ENCODE data around the gene NOTCH3. TPM values are rescaled to one million over a fixed set of nuclear protein-coding genes. Genes with fewer than 3 reads are reported as not detected.

Gene NOTCH3
- total RNA-seq, 1 experiment from 2014 or later = 39.4 TPM

GRCh38 chr19:15175609-15176008 is 25.2 kb downstream of the NOTCH3 start:
- CTCF ChIA-PET = no interaction called here
- Histone ChIP-seq H3K9ac (ENCODE audit: low read length) (no peak overlapping the region), H3K4me3 (replicated peaks in 1 of 2; ENCODE audit: low read depth in 1 of 2, low read length in 2 of 2) (no peak overlapping the region), H3K9me2 (ENCODE audit: insufficient read depth) (no peaks in the 10 kb centered on the region), H4K20me1 (ENCODE audit: insufficient read depth) (no peaks in the 10 kb centered on the region), H3K27ac (ENCODE audit: low read depth, low read length) (no peak overlapping the region), H2AFZ (ENCODE audit: low read depth, low read length, poor library complexity, severe bottlenecking) (no peak overlapping the region), H3K9me3 (ENCODE audit: control insufficient read depth in 1 of 2, insufficient read depth in 1 of 2, low read depth in 1 of 2, low read length in 2 of 2) (no peaks in the 10 kb centered on the region), H3K4me1 (ENCODE audit: control insufficient read depth in 1 of 2, insufficient read depth in 2 of 2, low read length in 2 of 2) (peaks cover 0 to 3% of the 10 kb centered on the region in 2 experiments; a peak in 1 of 4 replicates), H3K79me2 (ENCODE audit: insufficient read depth, low read length) (no peaks in the 10 kb centered on the region), H3K36me3 (ENCODE audit: control insufficient read depth in 1 of 2, insufficient read depth in 2 of 2, low read length in 2 of 2) (no peaks in the 10 kb centered on the region; a peak in 2 of 4 replicates), H3K4me2 (ENCODE audit: low read length) (no peak overlapping the region), H3K27me3 (ENCODE audit: insufficient read depth, low read length) (no peaks in the 10 kb centered on the region)
- intact Hi-C loops (cut with micrococcal nuclease) = loop anchor here (2.0 kb wide), 1 partner anchor 85 kb away; no protein-coding TSS in a partner anchor
- DNase-seq (ENCODE audit: low read depth, low spot score) (no peak), ATAC-seq (no peak)
- BruUV-seq (replicated peaks) = no TSS peak
- POLR2A ChIA-PET = no interaction called here
- no peak for TF ChIP-seq SIN3A (IDR thresholded peaks at IDR 0.05; ENCODE audit: low read depth)
- no peak for TF ChIP-seq SRF (IDR thresholded peaks at IDR 0.05; ENCODE audit: low read depth)
- no peak for TF ChIP-seq SP1 (IDR thresholded peaks at IDR 0.05; ENCODE audit: low read depth)
- RAD21 ChIA-PET (ENCODE audit: low non-redundant PET in 1 of 2, low total read pairs in 2 of 2, uncharacterized antibody in 2 of 2, unreplicated experiment in 2 of 2) = no interaction called here

GRCh38 chr19:15173746-15174404 is 26.9 kb downstream of the NOTCH3 start:
- H3K9ac ChIP-seq (ENCODE audit: low read length) = no peak overlapping the region
- H3K4me1 ChIP-seq (ENCODE audit: control insufficient read depth in 1 of 2, insufficient read depth in 2 of 2, low read length in 2 of 2) = peaks cover 0 to 3% of the 10 kb centered on the region in 2 experiments; a peak in 1 of 4 replicates
- H4K20me1 ChIP-seq (ENCODE audit: insufficient read depth) = no peaks in the 10 kb centered on the region
- BruUV-seq (replicated peaks) = no TSS peak
- CTCF ChIA-PET = interaction anchor here (0.7 to 1.0 kb wide), 2 partner anchors 82 to 234 kb away, joined by 3 to 10 read pairs; no protein-coding TSS in a partner anchor
- H3K9me2 ChIP-seq (ENCODE audit: insufficient read depth) = no peaks in the 10 kb centered on the region
- DNase-seq (ENCODE audit: low read depth, low spot score) = no peak
- no peak overlapping the region for H3K4me2 ChIP-seq (ENCODE audit: low read length)
- intact Hi-C loops (cut with micrococcal nuclease) = no loop called here
- no peak overlapping the region for H3K4me3 ChIP-seq (replicated peaks in 1 of 2; ENCODE audit: low read depth in 1 of 2, low read length in 2 of 2)
- peak; percentile 41; the same call in 1 of the 2 replicates for ATAC-seq
- no peak overlapping the region for H3K27ac ChIP-seq (ENCODE audit: low read depth, low read length)
- no peaks in the 10 kb centered on the region for H3K27me3 ChIP-seq (ENCODE audit: insufficient read depth, low read length)
- TF ChIP-seq CTCF (IDR thresholded peaks at IDR 0.05 in 2 of 3, conservative IDR thresholded peaks at IDR 0.05 in 1 of 3; ENCODE audit: borderline replicate concordance in 1 of 3, insufficient read depth in 1 of 3, low read depth in 2 of 3, low read length in 2 of 3) (peak; percentile 37 to 55 (median 46); a peak in 5 of 6 replicates), CEBPB (IDR thresholded peaks at IDR 0.05; ENCODE audit: low read depth) (no peak)
- RAD21 ChIA-PET (ENCODE audit: low non-redundant PET in 1 of 2, low total read pairs in 2 of 2, uncharacterized antibody in 2 of 2, unreplicated experiment in 2 of 2) = interaction anchor here in 1 of 2 experiments (0.5 kb wide), 1 partner anchor 82 kb away, joined by 3 read pairs; no protein-coding TSS in a partner anchor
- H2AFZ ChIP-seq (ENCODE audit: low read depth, low read length, poor library complexity, severe bottlenecking) = no peak overlapping the region
- no peaks in the 10 kb centered on the region for H3K79me2 ChIP-seq (ENCODE audit: insufficient read depth, low read length)
- no peaks in the 10 kb centered on the region for H3K9me3 ChIP-seq (ENCODE audit: control insufficient read depth in 1 of 2, insufficient read depth in 1 of 2, low read depth in 1 of 2, low read length in 2 of 2)
- POLR2A ChIA-PET = no interaction called here
- no peaks in the 10 kb centered on the region; a peak in 2 of 4 replicates for H3K36me3 ChIP-seq (ENCODE audit: control insufficient read depth in 1 of 2, insufficient read depth in 2 of 2, low read length in 2 of 2)
